ENCODE measurements around the gene PTPN7.
"Not testable (repeated sequence)": the region's sequence is repeated elsewhere in the genome, so short reads cannot be mapped to it uniquely, and the experiment has no call there.

The PTPN7 gene

GRCh38 chr1:202189918-202190715, 29.7 kb upstream of the PTPN7 start:
- DNase-seq (ENCODE audit: low read depth): peak; percentile 48

- peak; percentile 77 for DNase-seq (ENCODE audit: low read depth)
These were observed 28.8 kb upstream of the PTPN7 start for GRCh38 chr1:202189001-202189790.

GRCh38 chr1:202187697-202188407, 27.4 kb upstream of the PTPN7 start:
- no peak for DNase-seq (ENCODE audit: low read depth)

GRCh38 chr1:202187041-202187671, 26.8 kb upstream of the PTPN7 start:
- DNase-seq (ENCODE audit: low read depth): no peak

GRCh38 chr1:202186327-202186726, 25.9 kb upstream of the PTPN7 start:
- no peak for DNase-seq (ENCODE audit: low read depth)

GRCh38 chr1:202184750-202185460, 24.5 kb upstream of the PTPN7 start:
- peak; percentile 92 for DNase-seq (ENCODE audit: low read depth)

- no peak for DNase-seq (ENCODE audit: low read depth)
These were observed 21.9 kb upstream of the PTPN7 start for GRCh38 chr1:202182040-202182877.

- DNase-seq (ENCODE audit: low read depth): no peak
These were observed 21.2 kb upstream of the PTPN7 start for GRCh38 chr1:202181586-202181985.

GRCh38 chr1:202180751-202181139, 20.3 kb upstream of the PTPN7 start:
- not testable (repeated sequence) for DNase-seq (ENCODE audit: low read depth)

- no peak for DNase-seq (ENCODE audit: low read depth)
These were observed 19.7 kb upstream of the PTPN7 start for GRCh38 chr1:202179828-202180750.

GRCh38 chr1:202176949-202177927, 16.8 kb upstream of the PTPN7 start:
- no peak for DNase-seq (ENCODE audit: low read depth)

GRCh38 chr1:202173993-202174392, 13.6 kb upstream of the PTPN7 start:
- no peak for DNase-seq (ENCODE audit: low read depth)

- DNase-seq (ENCODE audit: low read depth): no peak
These were observed 11.6 kb upstream of the PTPN7 start for GRCh38 chr1:202172015-202172355.

- DNase-seq (ENCODE audit: low read depth): no peak
These were observed 11.1 kb upstream of the PTPN7 start for GRCh38 chr1:202171292-202172014.

GRCh38 chr1:202170726-202171125, 10.3 kb upstream of the PTPN7 start:
- DNase-seq (ENCODE audit: low read depth): no peak

- DNase-seq (ENCODE audit: low read depth): no peak
These were observed 8.5 kb upstream of the PTPN7 start for GRCh38 chr1:202168861-202169260.

GRCh38 chr1:202167708-202168415, 7.5 kb upstream of the PTPN7 start:
- no peak for DNase-seq (ENCODE audit: low read depth)

Measured in ELR (cell line).